OCI-LY1 (cell line): Measurements from ENCODE around the gene RAB11FIP4.

ENCODE experiments used
- H2AFZ ChIP-seq: fragments of 200-600 bp; sonication (generic), shearing (Covaris generic); 2 replicates; pipeline ENCODE4 v1.6.0; 2014; ENCODE audit warnings: antibody characterized with exemption, mild to moderate bottlenecking, low read length
- H3F3A ChIP-seq: fragments of 200-600 bp; sonication (generic), shearing (Covaris generic); 2 replicates; pipeline ENCODE4 v1.6.0; 2014; ENCODE audit warnings: mild to moderate bottlenecking, antibody characterized with exemption, low read length, moderate library complexity; ENCODE audit not compliant: insufficient read depth
- H3K27ac ChIP-seq: fragments of 200-600 bp; sonication (generic); 2 replicates; pipeline ENCODE4 v1.5.1; 2014; ENCODE audit warnings: low read length, mixed run types, mild to moderate bottlenecking, low read depth; ENCODE audit not compliant: poor library complexity, severe bottlenecking
- H3K27me3 ChIP-seq: fragments of 200-600 bp; sonication (generic); 2 replicates; pipeline ENCODE4 v1.6.0; 2014; ENCODE audit warnings: antibody characterized with exemption, mild to moderate bottlenecking, low read length, moderate library complexity; ENCODE audit not compliant: insufficient read depth
- H3K36me3 ChIP-seq: fragments of 200-600 bp; sonication (generic); 2 replicates; pipeline ENCODE4 v1.6.1; 2014; ENCODE audit warnings: mild to moderate bottlenecking, antibody characterized with exemption, low read length, moderate library complexity, mixed read lengths; ENCODE audit not compliant: insufficient read depth
- H3K4me1 ChIP-seq: fragments of 200-600 bp; sonication (generic); 2 replicates; pipeline ENCODE4 v1.5.1; 2014; ENCODE audit warnings: mild to moderate bottlenecking, low read length, moderate library complexity; ENCODE audit not compliant: insufficient read depth, severe bottlenecking
- H3K4me2 ChIP-seq: fragments of 200-600 bp; sonication (generic), shearing (Covaris generic); 2 replicates; pipeline ENCODE4 v1.6.1; 2014; ENCODE audit warnings: low read length
- H3K4me3 ChIP-seq: fragments of 200-600 bp; sonication (generic); 2 replicates; pipeline ENCODE4 v1.5.1; 2014; ENCODE audit warnings: low read length, low read depth, mild to moderate bottlenecking, mixed read lengths; ENCODE audit not compliant: poor library complexity, severe bottlenecking
- H3K79me2 ChIP-seq: fragments of 200-600 bp; shearing (Covaris generic); 2 replicates; pipeline ENCODE4 v1.6.1; 2016; ENCODE audit warnings: mixed run types, low read length, mixed read lengths; ENCODE audit not compliant: insufficient read depth
- H3K9ac ChIP-seq: fragments of 200-600 bp; sonication (generic), shearing (Covaris generic); 2 replicates; pipeline ENCODE4 v1.6.1; 2014; ENCODE audit warnings: mild to moderate bottlenecking, low read length, mixed read lengths
- H3K9me2 ChIP-seq: fragments of 200-600 bp; sonication (generic), shearing (Covaris generic); 2 replicates; pipeline ENCODE4 v1.6.1; 2014; ENCODE audit warnings: low read depth, mild to moderate bottlenecking, low read length, mixed read lengths
- H3K9me3 ChIP-seq: fragments of 200-600 bp; shearing (Covaris generic); 2 replicates; pipeline ENCODE4 v1.6.1; 2014; ENCODE audit warnings: low read length, mixed read lengths
- H4K20me1 ChIP-seq: fragments of 200-600 bp; sonication (generic), shearing (Covaris generic); 2 replicates; pipeline ENCODE4 v1.6.0; 2016; ENCODE audit warnings: mild to moderate bottlenecking, low read length; ENCODE audit not compliant: insufficient read depth
- EZH2 ChIP-seq: fragments of 200-600 bp; sonication (generic), shearing (Covaris generic); IDR thresholded peaks from 2 replicates; pipeline ENCODE4 v1.8.0; 2017; ENCODE audit warnings: borderline replicate concordance, mixed run types, mild to moderate bottlenecking, antibody characterized with exemption, low read length, moderate library complexity, mixed read lengths
- TF ChIP-seq, protein P1 (sequence below): fragments of 200-600 bp; sonication (generic), shearing (Covaris generic); IDR thresholded peaks from 2 replicates; pipeline ENCODE4 v1.5.1; 2017; ENCODE audit warnings: mild to moderate bottlenecking, antibody characterized with exemption, low read length, moderate library complexity, mixed read lengths

Gene RAB11FIP4

DNA sequence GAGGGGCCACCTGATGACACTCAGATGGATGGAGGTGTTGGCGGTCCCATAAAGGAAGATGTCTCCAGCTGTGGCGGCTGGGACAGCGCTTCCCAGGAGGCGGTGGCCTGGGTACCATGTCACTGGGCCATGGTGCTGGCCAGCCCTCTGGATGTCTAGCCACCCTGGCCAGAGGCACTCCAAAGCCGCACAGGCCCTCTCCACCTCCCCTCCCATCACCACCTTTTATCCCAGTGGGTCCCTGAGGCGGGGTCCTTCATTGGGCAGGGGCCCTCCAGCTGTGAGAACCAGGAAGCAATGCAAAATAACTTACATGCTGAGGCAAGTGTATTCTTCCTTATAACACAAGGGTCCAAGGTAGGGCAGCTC lies 23.1 kb downstream of the RAB11FIP4 start:
- Histone ChIP-seq H3K27ac (no peak overlapping the region), H3K4me3 (no peak overlapping the region), H3K79me2 (no peaks in the 10 kb centered on the region), H3K27me3 (no peaks in the 10 kb centered on the region), H3K9me2 (no peaks in the 10 kb centered on the region), H3F3A (no peaks in the 10 kb centered on the region), H3K9me3 (no peaks in the 10 kb centered on the region), H3K4me1 (no peaks in the 10 kb centered on the region), H3K36me3 (no peaks in the 10 kb centered on the region), H4K20me1 (no peaks in the 10 kb centered on the region), H3K9ac (no peak overlapping the region), H2AFZ (no peak overlapping the region), H3K4me2 (no peak overlapping the region)
- TF ChIP-seq, protein P1, sequence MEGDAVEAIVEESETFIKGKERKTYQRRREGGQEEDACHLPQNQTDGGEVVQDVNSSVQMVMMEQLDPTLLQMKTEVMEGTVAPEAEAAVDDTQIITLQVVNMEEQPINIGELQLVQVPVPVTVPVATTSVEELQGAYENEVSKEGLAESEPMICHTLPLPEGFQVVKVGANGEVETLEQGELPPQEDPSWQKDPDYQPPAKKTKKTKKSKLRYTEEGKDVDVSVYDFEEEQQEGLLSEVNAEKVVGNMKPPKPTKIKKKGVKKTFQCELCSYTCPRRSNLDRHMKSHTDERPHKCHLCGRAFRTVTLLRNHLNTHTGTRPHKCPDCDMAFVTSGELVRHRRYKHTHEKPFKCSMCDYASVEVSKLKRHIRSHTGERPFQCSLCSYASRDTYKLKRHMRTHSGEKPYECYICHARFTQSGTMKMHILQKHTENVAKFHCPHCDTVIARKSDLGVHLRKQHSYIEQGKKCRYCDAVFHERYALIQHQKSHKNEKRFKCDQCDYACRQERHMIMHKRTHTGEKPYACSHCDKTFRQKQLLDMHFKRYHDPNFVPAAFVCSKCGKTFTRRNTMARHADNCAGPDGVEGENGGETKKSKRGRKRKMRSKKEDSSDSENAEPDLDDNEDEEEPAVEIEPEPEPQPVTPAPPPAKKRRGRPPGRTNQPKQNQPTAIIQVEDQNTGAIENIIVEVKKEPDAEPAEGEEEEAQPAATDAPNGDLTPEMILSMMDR = no peak
- no peak for TF ChIP-seq EZH2

DNA sequence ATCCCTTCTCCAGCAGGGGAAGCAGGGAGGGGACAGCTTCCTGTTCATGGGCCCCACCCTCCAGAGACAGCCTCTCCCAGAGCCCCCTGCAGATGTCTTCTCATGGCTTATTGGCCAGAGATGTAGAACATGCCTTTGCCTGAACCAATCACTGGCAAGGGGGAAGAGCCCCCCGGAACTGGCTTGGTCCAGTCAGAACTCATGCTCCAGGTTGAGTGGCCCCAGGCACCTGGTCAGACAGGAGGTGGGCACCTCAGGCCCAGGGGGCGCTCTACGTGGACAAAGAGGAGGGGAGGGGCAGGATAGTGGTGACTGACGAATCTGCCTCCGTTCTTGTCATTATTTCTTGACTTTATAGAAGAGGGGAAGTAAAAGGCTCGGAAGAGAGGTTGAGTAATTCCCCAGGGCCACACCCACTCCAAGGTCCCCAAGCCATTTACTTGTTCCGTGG lies 23.6 kb downstream of the RAB11FIP4 start:
- H3F3A ChIP-seq = no peaks in the 10 kb centered on the region
- no peaks in the 10 kb centered on the region for H3K36me3 ChIP-seq
- H3K9me2 ChIP-seq = no peaks in the 10 kb centered on the region
- TF ChIP-seq, protein P1 = no peak
- TF ChIP-seq EZH2 = no peak
- H3K4me2 ChIP-seq = peak overlapping the region; percentile 14; the same call in 1 of the 2 replicates
- no peak overlapping the region for H3K27ac ChIP-seq
- no peaks in the 10 kb centered on the region for H3K9me3 ChIP-seq
- H3K79me2 ChIP-seq = no peaks in the 10 kb centered on the region
- no peak overlapping the region for H2AFZ ChIP-seq
- H3K4me1 ChIP-seq = no peaks in the 10 kb centered on the region
- no peak overlapping the region for H3K9ac ChIP-seq
- H3K27me3 ChIP-seq = no peaks in the 10 kb centered on the region
- no peaks in the 10 kb centered on the region for H4K20me1 ChIP-seq
- H3K4me3 ChIP-seq = no peak overlapping the region

DNA sequence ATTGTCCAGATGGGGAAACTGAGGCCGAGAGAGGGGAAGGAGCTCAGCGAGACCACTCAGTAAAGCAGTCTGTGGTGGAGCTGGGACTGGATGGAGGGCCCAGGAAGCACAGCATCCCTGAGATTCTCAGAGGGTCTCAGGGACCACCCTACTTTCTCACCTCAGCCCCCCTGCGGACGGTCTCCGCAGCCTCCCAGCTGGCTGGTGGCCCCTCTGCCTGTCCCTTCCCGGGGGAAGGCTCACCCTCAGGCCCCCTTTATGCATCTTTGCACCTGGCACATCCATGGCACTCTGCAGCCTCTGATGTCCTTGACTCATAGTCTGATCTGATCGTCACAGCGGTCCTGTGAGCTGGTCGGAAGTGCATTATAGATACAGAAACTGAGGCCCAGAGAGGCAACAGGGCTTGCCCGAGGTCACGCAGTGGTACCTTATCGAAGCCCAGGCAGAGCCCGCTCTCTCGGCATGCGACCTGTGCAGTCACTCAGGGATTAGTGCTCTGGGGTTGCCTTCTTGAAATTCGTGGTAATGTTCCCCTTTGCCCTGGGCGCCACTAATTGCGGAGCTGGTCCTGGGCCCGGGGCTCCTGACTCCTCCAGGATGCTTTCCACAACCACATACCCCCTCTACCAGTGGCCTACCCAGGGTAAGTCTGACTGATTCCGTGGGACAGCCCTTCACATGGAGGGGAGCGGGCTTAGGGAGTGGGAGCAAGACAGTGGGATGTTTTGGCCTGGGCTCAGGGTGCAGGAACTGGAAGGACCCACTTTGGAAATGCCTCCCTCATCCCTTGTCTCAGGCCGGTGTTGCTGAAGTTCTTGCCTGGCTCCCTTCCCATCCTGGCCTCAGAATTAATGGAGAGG lies 24.4 kb downstream of the RAB11FIP4 start:
- Histone ChIP-seq H3K9me2 (no peaks in the 10 kb centered on the region), H3K4me2 (peak overlapping the region; percentile 14; the same call in 1 of the 2 replicates), H3K4me1 (no peaks in the 10 kb centered on the region), H3K4me3 (no peak overlapping the region), H3K9ac (no peak overlapping the region), H4K20me1 (no peaks in the 10 kb centered on the region), H3K27me3 (no peaks in the 10 kb centered on the region), H3K9me3 (no peaks in the 10 kb centered on the region), H2AFZ (no peak overlapping the region), H3K36me3 (no peaks in the 10 kb centered on the region), H3K27ac (no peak overlapping the region), H3F3A (no peaks in the 10 kb centered on the region), H3K79me2 (no peaks in the 10 kb centered on the region)
- TF ChIP-seq, protein P1 = no peak
- no peak for TF ChIP-seq EZH2
